KMS-11 (cell line): Measurements from ENCODE around the gene GIGYF2.

Experiments used
- H2AFZ ChIP-seq: fragments of 200-600 bp; sonication (generic); 2 replicates; pipeline ENCODE4 v1.6.1; 2016; ENCODE audit warnings: antibody characterized with exemption, mixed run types, low read depth
- H3K27ac ChIP-seq: fragments of 200-600 bp; sonication (generic); 2 replicates; pipeline ENCODE4 v1.6.1; 2016; ENCODE audit warnings: mild to moderate bottlenecking, mixed run types
- H3K27me3 ChIP-seq: fragments of 200-600 bp; sonication (generic); 2 replicates; pipeline ENCODE4 v1.6.1; 2017; ENCODE audit warnings: mild to moderate bottlenecking, low read depth, mixed run types, moderate library complexity; ENCODE audit not compliant: insufficient read depth
- H3K36me3 ChIP-seq: fragments of 200-600 bp; sonication (generic); 2 replicates; pipeline ENCODE4 v1.6.1; 2017; ENCODE audit warnings: mild to moderate bottlenecking, mixed run types; ENCODE audit not compliant: insufficient read depth
- H3K4me1 ChIP-seq: fragments of 200-600 bp; sonication (generic); 2 replicates; pipeline ENCODE4 v1.6.1; 2016; ENCODE audit warnings: mild to moderate bottlenecking, low read depth, mixed run types; ENCODE audit not compliant: poor library complexity, severe bottlenecking
- H3K4me2 ChIP-seq: fragments of 200-600 bp; sonication (generic); 2 replicates; pipeline ENCODE4 v1.7.0; 2016; ENCODE audit warnings: mild to moderate bottlenecking, mixed run types
- H3K4me3 ChIP-seq: fragments of 200-600 bp; sonication (generic); IDR thresholded peaks from 2 replicates; pipeline ENCODE4 v1.6.1; 2017; ENCODE audit warnings: low read depth, low read length, mixed read lengths; ENCODE audit not compliant: insufficient read depth
- H3K79me2 ChIP-seq: fragments of 200-600 bp; sonication (generic); 2 replicates; pipeline ENCODE4 v1.6.1; 2016; ENCODE audit warnings: low read depth, mixed run types; ENCODE audit not compliant: insufficient read depth
- H3K9ac ChIP-seq: fragments of 200-600 bp; sonication (generic); 2 replicates; pipeline ENCODE4 v1.6.1; 2016; ENCODE audit warnings: mild to moderate bottlenecking, mixed run types
- H4K20me1 ChIP-seq: fragments of 200-600 bp; sonication (generic); 2 replicates; pipeline ENCODE4 v1.6.1; 2016; ENCODE audit warnings: mild to moderate bottlenecking, mixed run types; ENCODE audit not compliant: insufficient read depth
- TF ChIP-seq, protein P1 (sequence below): fragments of 200-600 bp; sonication (generic); conservative IDR thresholded peaks from 2 replicates; pipeline ENCODE4 v1.6.1; 2017; ENCODE audit warnings: low read depth, mild to moderate bottlenecking, antibody characterized with exemption, low read length, moderate library complexity, mixed read lengths

Gene GIGYF2

GRCh38 chr2:232857158-232857563 lies 160.0 kb downstream of the GIGYF2 start:
- Histone ChIP-seq H3K4me2 (no peak overlapping the region), H3K4me1 (peaks cover 19% of the 10 kb centered on the region), H3K79me2 (no peaks in the 10 kb centered on the region), H2AFZ (no peak overlapping the region), H3K36me3 (no peaks in the 10 kb centered on the region; the same call in 1 of the 2 replicates), H3K27ac (no peak overlapping the region), H3K4me3 (no peak overlapping the region), H4K20me1 (no peaks in the 10 kb centered on the region), H3K9ac (no peak overlapping the region), H3K27me3 (no peaks in the 10 kb centered on the region)
- TF ChIP-seq, protein P1, sequence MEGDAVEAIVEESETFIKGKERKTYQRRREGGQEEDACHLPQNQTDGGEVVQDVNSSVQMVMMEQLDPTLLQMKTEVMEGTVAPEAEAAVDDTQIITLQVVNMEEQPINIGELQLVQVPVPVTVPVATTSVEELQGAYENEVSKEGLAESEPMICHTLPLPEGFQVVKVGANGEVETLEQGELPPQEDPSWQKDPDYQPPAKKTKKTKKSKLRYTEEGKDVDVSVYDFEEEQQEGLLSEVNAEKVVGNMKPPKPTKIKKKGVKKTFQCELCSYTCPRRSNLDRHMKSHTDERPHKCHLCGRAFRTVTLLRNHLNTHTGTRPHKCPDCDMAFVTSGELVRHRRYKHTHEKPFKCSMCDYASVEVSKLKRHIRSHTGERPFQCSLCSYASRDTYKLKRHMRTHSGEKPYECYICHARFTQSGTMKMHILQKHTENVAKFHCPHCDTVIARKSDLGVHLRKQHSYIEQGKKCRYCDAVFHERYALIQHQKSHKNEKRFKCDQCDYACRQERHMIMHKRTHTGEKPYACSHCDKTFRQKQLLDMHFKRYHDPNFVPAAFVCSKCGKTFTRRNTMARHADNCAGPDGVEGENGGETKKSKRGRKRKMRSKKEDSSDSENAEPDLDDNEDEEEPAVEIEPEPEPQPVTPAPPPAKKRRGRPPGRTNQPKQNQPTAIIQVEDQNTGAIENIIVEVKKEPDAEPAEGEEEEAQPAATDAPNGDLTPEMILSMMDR = no peak

DNA sequence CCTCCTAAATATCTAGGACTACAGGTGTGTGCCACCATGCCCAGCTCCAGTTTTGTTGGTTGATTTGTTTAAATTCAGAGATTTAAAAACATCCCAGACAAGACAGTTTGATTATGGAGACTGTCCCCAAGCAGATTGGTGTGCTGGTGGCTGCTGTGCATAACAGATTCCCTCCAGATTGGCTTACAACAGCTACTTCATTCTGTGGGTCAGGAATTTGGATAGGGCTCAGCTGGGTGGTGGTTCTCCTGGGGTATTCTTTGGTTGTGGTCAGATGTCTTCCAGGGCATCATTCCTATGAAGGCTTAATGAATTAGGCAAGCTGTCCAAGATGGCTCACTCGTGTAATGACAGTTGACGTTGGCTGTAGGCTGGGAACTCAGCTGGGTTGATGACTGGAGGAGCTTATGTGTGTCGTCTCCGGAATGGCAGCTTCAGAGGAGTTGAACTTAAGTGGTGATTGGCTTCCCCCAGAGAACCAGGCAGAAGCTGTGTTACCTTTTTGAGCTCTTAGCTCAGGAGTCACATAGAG lies 162.3 kb downstream of the GIGYF2 start:
- H3K36me3 ChIP-seq = no peaks in the 10 kb centered on the region; the same call in 1 of the 2 replicates
- H4K20me1 ChIP-seq = no peaks in the 10 kb centered on the region
- no peak overlapping the region for H3K4me2 ChIP-seq
- no peak overlapping the region for H2AFZ ChIP-seq
- H3K79me2 ChIP-seq = no peaks in the 10 kb centered on the region
- H3K4me1 ChIP-seq = peaks cover 19% of the 10 kb centered on the region
- no peaks in the 10 kb centered on the region for H3K27me3 ChIP-seq
- H3K27ac ChIP-seq = no peak overlapping the region
- TF ChIP-seq, protein P1 = no peak
- H3K9ac ChIP-seq = no peak overlapping the region
- H3K4me3 ChIP-seq = no peak overlapping the region

DNA sequence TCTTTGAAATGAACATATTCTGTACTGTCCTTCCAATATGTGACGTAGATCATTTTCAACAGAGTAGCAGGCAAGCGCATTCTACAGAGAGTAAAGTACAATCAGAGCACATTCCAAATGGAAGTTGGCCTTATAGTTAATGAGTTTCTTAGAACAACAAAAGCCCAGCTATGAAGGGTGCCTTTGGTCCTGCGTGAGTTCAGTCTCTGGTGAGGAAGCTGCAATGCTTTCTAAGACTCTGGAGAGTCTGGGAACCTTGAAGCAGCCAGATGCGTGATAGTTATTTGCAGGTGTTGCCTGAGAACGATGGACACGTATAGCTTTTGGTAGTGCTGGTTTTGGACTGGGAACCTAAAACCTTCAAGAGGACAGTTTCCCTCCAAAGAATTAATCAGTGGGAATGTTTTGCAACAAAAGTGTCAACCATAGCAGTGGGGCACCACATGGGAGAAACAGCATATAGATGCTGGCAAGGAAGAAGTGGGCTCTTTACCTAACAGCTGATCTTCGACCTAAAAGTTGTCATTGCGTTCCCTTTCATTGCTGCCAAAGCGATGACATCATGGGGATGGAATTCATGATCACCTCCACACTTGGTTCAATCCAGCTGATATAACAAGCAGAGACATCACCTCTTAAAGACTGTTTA lies 163.6 kb downstream of the GIGYF2 start:
- H4K20me1 ChIP-seq = no peaks in the 10 kb centered on the region

GRCh38 chr2:232861353-232861752 lies 164.2 kb downstream of the GIGYF2 start:
- H3K9ac ChIP-seq = no peak overlapping the region
- H2AFZ ChIP-seq = no peak overlapping the region
- peaks cover 15% of the 10 kb centered on the region for H3K4me1 ChIP-seq
- H3K27me3 ChIP-seq = no peaks in the 10 kb centered on the region
- no peak overlapping the region for H3K4me2 ChIP-seq
- no peak overlapping the region for H3K4me3 ChIP-seq
- no peaks in the 10 kb centered on the region; the same call in 1 of the 2 replicates for H3K36me3 ChIP-seq
- TF ChIP-seq, protein P1 = no peak
- H3K79me2 ChIP-seq = no peaks in the 10 kb centered on the region
- no peak overlapping the region for H3K27ac ChIP-seq
- H4K20me1 ChIP-seq = no peaks in the 10 kb centered on the region

More for the DNA sequence above, 163.6 kb downstream of the GIGYF2 start:
- H3K79me2 ChIP-seq = no peaks in the 10 kb centered on the region
- H3K9ac ChIP-seq = no peak overlapping the region
- no peak overlapping the region for H3K4me3 ChIP-seq
- TF ChIP-seq, protein P1 = no peak
- no peak overlapping the region for H3K27ac ChIP-seq
- no peaks in the 10 kb centered on the region for H3K27me3 ChIP-seq
- no peak overlapping the region for H3K4me2 ChIP-seq
- no peaks in the 10 kb centered on the region; the same call in 1 of the 2 replicates for H3K36me3 ChIP-seq
- peaks cover 19% of the 10 kb centered on the region for H3K4me1 ChIP-seq
- no peak overlapping the region for H2AFZ ChIP-seq
